GM19463 (cell line): Measurements from ENCODE around the gene ARHGEF38.
"Not testable (repeated sequence)": the region's sequence is repeated elsewhere in the genome, so short reads cannot be mapped to it uniquely, and the experiment has no call there.

ENCODE experiments used
- ATAC-seq: cut with Tn5 transposase; IDR thresholded peaks from one replicate; pipeline ENCODE4 v1.9.1; 2021; ENCODE audit warnings: mild to moderate bottlenecking, moderate library complexity; ENCODE audit not compliant: unreplicated experiment

ARHGEF38 gene

DNA sequence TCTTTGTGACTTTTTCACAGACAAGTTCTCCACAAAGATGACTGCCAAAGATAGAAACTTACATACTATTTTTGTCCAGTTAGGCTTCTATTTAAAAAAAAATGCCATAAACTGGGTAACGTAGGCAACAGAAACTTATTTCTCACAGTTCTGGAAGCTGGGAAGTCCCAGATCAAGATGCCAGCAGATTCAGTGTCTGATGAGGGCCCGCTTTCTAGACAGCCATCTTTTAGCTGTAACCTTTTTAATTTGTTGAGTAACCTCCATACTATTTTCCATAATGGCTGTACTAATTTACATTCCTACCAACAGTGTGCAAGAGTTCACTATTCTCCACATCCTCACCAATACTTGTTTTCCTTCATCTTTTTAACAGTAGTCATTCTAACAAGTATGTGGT is 55.5 kb downstream of the ARHGEF38 start:
- no peak for ATAC-seq

DNA sequence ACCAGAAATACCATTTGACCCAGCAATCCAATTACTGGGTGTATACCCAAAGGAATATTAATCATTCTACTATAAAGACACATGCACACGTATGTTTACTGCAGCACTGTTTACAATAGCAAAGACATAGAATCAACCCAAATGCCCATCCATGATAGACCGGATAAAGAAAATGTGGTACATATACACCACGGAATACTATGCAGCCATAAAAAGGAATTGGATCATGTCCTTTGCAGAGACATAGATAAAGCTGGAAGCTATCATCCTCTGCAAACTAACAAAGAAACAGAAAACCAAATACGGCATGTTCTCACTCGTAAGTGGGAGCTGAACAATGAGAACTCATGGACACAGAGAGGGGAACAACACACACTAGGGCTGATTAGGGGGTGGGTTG is 57.4 kb downstream of the ARHGEF38 start:
- not testable (repeated sequence) for ATAC-seq

DNA sequence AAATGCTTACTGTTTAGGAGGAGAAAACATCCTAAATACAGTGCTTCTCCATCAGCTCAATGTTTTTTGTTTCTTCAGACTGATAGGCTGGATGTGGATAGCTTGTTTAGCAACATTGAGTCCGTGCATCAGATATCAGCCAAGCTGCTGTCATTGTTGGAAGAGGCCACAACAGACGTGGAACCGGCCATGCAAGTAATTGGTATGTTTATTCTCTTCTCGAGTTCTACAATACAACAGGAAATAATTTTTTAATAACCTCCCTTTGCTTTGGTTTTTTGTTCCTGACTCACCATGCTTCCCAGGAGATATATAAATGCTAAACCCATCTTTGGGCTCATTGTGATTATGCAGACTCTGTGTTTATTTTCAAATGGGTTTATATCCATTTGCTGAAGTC is 60.9 kb downstream of the ARHGEF38 start:
- ATAC-seq: no peak

DNA sequence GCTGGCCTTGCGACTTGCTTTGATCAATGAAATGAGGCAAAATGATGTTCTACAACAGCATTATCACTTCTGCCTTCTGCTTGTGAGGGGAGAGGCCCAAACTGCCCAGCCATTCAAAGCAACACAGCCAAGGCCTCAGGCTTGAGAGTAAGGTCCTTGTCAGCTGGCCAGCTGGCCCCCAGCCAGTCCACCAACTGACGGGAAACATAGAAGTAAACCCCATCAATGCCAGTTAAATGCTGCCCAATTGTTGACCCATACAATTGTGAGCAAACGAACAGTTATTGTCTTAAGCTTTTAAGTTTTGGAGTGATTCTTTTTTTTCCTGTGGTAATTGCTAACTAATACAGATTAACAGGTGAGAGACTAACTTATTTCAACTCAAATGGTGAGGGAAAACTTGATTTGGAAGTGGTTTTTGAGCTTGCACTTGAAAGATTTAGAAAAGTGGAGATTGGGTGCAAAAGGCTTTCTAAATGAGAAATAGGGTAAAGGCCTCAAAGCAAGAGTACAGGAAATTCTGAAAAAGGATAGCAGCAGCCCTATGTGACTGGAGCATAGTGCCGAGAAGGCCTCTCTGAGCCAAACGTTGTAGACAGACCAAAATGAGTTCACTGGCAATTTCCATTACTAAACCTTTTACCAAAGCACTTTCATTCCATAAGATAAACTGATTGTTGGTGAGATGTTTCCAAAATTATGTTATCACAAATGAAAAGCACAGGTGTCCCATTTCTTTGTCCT is 66.9 kb downstream of the ARHGEF38 start:
- no peak for ATAC-seq

DNA sequence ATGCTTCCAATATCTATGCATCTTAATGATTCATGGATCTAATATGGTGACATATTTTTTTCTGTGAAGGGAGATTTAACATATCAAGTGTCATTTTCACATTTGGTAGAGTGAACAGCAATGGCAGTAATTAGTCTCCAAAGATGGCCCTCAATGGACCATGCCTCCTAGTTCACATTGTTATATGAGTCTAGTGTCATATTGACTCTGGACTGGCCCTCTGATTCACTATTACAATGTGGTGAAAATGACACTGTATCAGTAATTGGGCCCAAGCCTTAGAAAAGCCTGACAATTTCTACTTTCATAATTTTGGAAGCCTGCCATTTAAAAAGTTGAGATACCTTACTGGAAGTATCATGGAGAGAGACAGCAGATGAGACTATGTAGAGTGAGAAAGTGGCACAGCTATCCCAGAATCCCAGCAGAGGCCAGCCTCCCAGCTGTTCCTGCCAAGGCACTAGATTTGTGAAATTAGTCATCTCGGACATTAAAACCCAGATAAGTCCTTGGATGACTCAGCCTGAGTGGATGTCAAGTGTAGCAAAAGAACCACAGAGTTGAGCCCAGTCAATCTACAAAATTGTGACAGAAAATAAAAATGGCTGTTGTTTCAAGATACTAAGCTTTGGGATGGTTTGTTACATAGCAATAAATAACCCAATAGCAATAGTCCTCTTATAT is 68.4 kb downstream of the ARHGEF38 start:
- peak; percentile 55 for ATAC-seq

DNA sequence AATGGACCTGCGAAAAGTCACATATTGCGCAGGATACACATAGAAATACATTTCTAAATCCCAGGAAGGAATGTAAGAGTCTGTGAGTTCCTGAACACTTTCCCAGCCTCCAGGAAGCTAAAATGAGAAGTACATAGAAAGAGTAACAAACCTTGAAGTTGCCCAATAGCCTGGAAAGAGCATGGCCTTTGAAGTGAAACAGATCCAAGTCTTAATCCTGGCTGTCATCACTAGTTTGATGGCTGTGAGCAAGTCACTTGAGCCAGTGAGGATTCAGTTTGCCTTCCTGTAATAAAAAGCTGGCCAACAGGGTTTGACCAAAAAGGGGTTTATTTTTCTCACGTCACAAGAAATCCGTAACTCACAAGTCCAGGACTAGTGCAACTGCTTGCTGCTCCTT is 69.8 kb downstream of the ARHGEF38 start:
- no peak for ATAC-seq

DNA sequence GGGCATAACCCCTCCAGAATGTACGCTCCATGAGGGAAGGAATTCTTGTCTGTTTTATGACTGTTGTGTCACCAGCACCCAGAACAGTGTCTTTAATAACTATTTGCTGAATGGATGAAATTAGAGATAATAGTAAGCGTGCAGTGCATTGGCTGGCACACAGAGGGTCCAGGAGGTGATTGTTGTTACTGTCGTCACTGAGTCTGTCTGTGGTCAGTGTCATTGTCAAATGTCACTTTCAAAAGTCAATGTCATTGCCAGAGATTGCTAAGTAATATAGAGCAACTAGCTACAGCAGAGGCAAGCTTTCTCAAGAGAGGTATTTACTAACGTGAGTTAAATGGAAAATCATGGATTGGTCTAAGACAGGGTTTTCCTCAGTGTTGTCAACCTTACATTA is 70.7 kb downstream of the ARHGEF38 start:
- ATAC-seq: no peak

DNA sequence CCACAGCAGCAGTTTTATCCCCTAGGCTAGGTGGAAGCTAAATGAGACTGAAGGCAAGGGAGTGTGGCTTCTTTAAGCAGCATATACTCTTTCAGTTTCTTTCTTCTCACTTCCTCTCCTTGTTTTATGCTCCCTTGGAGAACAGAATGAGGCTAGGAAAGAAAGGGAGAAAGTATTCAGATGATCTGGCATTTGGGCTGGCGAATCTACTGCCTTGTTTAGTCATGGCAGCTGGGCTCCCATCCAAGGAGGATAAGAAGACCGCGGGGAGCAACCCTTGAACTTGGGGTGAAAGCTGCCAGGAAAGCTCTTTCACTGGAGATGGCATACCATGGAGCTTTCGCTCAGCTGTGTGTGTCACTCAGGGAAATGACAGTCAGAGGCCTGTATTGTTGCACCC is 72.1 kb downstream of the ARHGEF38 start:
- ATAC-seq: peak; percentile 57

DNA sequence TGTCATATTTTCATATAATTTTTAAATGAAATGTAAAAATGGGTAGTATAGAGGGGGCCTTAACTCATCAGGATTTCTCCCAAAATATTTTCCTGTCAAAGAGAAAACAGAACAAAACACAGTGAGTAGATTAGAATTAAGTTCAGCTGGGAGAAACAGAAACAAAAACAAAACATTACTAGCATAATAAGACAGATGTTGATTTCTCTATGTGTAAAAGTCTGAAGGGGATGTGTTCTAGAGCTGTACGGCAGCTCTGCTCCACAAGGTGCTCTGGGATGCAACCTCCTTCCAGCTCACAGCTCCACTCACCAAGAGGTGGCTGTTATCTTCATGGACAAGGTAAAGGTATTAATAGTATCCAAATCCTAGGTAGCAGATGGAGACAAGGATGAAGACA is 72.8 kb downstream of the ARHGEF38 start:
- no peak for ATAC-seq

DNA sequence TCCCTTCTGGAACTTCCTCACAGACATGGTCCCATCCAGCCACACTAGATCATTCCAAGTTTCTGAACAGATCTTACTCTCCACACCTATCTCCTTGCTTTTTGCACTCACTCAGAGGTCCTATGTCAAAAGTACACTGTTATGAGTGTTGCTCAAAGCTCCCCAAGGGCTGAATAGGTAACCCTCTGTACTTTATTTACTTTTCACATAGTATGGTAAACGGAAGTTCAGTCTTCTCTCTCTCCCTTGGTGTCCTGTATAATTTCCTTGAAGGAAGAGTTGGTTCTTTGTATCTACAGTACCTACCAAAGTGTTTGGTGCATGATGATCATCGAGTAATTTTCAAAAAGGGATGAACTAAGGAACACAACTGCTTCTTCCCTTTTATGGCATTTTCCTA is 74.4 kb downstream of the ARHGEF38 start:
- no peak for ATAC-seq

DNA sequence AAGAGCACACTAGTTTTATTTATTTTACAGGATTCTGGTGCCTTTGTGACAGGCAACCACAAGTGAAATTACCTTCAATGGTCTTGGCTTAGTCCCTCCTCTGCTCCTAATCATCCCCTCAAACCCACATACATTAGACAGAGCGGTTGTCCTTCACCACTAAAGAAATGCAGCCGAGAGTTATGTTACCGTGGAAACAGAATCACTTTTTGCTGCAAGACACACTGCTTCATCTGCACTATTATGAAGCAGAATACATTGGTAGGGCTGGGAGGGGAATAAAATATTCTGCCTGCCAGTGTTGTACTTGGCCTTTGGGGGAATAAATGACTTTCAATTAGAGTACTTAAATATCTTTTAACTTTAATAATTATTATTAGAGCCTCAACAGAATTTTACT is 75.2 kb downstream of the ARHGEF38 start:
- no peak for ATAC-seq

DNA sequence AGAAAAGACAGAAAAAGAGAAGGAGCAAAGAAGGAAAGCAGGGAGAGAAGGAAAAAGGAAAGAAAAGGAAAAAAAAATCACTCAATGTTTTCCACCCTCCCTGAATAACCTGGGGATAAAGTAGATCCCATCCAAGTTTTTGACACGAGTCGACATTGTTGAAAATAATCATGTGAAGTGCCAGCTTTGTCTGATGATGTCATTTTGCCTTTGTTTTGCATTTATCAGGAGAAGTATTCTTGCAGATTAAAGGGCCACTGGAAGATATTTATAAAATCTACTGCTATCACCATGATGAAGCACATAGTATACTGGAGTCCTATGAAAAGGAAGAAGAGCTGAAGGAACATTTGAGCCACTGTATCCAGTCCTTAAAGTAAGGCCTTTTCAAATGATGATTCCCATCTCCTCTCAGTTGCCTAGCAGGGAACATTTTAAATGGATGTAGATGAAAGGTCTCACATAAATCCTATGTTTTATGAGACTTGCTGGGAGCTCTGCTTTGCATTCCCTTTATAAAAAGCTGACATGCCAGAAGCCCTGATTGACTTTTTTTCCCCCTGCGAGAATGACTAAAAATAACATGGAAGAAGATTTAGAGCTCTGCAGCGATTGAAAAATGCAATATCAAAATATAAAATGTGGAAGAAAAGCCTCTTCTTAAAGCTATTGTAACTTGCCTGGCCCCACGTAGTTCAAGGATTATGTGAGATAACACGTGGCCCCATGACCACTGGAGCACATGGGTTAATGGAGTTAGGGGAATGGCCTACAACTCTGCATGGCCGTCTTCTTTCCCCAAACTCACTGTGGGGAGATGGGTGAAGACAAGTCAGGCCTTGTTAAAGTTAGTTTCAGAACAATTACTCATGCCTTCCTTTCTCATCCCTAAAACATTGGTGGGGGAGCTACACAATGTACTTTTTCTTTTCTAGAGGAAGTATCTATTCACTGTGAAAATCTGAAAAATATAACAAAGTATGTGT is 78.5 kb downstream of the ARHGEF38 start:
- no peak for ATAC-seq

DNA sequence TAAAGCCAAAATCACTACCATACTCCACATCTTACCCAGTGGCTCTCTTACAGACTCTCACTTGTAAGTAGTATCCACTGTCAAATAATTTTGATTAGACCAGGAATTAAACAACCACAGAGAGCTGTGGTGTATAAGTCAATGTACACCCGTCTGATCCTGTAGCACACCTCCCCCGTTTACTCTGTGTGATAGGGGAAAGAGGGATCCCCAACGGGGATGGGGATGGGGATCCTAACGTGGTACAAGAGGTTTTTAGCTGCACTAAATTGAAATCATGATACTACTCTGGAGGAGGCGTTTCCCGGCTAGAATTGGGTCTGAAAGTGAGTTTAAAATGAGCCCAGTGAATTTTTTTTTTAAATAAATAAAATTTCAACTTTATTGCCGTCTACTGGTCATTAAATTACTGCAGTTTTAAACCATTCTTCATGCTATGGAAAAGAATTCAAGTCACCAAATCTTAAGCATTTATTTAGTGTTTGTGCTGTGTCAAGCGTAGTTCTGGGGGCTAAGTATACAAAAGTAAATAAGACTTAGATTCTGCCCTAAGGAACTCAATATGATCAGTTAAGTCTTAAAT is 79.5 kb downstream of the ARHGEF38 start:
- no peak for ATAC-seq

DNA sequence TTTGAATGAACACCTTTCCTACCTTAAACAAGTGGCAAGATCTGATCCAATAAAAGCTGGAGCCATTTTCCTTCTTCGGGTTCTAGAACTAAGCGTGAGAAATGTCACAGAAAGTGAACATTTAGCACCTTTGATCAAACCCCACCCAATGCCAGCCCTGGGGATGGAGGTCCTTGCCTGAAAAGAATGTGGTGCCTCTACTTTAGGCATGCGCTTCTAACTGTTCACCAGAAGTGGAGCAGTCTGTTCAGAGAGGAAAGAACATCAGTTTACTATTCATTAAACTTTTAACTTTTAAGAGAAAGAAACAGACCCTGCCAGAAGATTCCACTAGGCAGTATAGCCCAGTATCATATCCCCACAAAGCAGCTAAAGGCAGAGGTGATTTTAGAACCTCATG is 80.2 kb downstream of the ARHGEF38 start:
- ATAC-seq: no peak

DNA sequence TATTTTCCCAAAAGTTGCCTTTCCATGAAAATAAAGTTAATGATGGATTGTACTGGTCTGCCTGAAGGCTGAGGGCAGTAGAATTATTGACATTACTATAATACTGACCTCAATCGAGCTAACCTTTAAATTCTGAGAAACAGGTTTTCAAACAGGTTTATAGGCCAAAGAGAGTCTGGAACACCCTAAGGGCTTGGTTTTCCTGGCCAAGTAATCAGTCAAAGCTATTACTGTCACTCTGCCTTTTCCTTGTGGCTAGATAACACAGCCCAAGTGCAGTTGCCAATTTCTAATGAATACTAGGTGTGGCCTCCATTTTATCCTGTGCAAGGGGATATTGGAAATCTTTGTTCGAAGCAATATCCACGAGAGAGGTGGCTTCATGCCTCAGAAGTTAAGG is 80.8 kb downstream of the ARHGEF38 start:
- ATAC-seq: no peak

DNA sequence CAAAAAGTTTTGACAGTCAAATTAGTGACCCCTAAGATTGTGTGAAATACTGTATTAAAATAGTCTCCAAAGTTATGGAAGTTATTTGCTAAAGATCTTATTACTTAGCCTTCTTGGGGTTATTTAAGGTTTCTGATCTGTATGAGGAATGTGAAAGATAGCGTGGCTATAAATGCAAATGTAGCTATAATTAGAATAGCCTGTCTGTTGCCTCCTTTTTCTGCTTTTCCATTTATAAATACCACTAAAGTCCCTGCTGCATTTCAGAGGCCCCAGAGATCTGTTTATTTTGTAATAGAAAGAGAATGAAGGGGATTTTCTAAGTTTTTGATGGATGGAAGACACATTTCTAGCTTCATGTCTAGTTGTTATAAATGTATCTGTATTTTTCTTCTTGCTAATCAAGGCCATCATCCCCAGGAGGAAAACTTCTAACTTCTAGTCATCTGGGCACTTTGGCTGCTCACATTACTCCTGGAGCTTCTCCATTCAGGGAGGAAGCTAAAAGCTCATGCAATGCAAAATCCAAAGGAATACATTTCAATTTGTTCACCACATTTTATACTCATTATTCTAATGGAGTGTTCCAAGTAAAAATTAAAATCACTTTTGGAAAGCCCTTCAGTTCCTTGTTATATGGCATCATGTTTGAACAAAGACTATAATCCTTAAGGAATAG is 82.1 kb downstream of the ARHGEF38 start:
- no peak for ATAC-seq

DNA sequence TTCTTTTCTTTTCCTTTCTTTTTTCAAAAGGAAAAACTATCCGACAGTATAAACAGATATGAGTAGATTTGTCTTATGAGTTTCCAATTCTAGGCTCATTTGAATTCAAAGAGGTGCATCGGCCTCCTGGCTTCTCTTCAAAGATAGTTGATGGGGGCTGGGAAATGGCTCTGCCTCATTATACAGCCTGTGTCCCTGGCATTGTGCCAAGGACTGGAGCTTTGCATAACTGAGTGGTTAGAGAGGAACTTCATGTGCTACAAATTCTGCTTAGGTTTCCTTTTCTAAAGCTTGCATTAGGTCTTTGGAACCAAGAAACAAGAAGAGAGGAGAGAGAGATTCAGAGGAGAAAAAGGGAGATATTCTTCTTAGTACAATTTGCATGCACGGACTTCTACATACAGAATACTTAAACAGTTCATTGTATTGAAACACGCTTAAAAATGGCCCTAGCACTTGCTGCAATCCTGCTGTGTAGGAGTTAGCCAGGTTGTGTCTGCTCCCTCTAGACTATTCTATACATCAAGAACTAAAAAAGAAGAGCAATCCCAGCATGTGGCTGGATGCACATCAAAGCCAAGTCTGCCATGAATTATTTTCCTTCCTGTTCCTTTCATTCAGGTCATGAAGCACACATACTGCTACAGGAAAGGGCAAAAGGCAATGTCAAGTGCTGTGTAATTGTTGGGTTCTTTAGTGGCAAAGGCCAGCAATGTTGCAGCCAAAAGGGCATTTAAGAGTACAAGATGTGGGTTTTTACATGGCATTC is 85.2 kb downstream of the ARHGEF38 start:
- ATAC-seq: peak; percentile 86

DNA sequence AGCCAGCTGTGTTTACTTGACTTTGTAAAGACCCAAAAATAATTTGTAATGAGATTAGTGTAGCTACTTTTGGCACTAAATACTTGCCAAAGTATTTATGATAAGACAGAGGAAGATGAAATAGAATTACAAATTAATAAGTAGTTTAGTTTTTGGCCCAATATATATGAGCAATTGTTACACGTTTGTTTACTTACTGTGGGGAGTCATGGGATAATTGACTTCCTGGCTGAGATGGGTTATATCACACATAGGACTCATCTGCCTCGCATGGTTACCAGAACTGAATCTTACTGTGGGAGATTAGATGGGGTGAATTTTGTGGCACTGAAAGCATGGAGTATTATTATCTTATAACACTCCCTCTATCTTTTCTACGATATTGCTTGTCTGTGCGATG is 89.4 kb downstream of the ARHGEF38 start:
- no peak for ATAC-seq

DNA sequence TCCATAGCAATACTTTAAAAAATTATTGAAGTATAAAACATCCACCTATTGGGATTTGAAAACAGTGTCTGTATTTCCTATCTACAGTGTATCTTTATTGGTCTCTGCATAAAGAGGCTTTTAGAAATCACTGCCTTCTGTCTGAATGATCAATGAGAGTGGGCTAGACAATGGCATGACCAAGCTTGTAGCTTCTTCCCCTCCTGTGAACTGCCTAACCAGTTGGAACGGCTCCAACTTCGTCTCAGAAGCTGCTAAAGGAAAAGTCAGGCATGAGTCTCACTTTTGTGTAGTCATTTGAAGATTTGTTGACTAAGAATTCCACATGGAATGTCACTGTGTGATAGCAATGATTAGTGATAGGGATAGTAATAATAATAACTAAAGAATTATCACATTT is 91.8 kb downstream of the ARHGEF38 start:
- no peak for ATAC-seq

DNA sequence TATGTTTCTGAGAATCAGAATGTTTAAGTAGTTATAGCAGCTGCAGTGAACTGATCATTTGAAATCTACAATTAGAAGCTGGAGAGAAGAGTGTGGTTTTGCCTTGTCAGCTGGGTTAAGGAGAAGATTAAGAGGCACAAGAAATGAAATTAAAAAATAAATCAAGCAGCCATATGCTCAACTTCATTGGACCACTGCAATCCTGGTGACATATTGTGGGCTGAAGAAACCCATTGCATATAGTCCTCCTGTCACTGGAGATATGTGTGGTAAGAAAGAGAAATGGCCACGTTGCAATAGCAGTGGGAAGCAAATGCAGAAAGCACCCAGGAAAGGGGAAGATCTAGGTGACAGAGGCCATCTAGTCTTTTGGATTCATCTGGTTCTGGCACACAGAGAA is 93.0 kb downstream of the ARHGEF38 start:
- ATAC-seq: no peak
